ENCODE measurements around the gene RHAG.

GRCh38 chr6:49651239-49651638, 14.6 kb upstream of the RHAG start:
- TF ChIP-seq CTCF (IDR thresholded peaks at IDR 0.05) = no peak
- TF ChIP-seq POLR2A (IDR thresholded peaks at IDR 0.05) = no peak
- TF ChIP-seq POLR2AphosphoS5 (IDR thresholded peaks at IDR 0.05) = no peak

Measured in sigmoid colon (tissue), 4 donors.